Osteocyte (in vitro differentiated cells): ENCODE data around the gene HOXA3. TPM values are rescaled to one million over a fixed set of nuclear protein-coding genes. Genes with fewer than 3 reads are reported as not detected.

Experiments
- DNase-seq: peaks from one replicate; pipeline ENCODE4 v3.0.0; 2021; ENCODE audit warnings: mixed read lengths; ENCODE audit not compliant: unreplicated experiment; ENCODE audit errors: extremely low spot score
- H3K27ac Mint-ChIP-seq: one replicate; pipeline ENCODE4 v1.8.0; 2021; ENCODE audit warnings: mild to moderate bottlenecking, mixed read lengths; ENCODE audit not compliant: unreplicated experiment
- H3K27me3 Mint-ChIP-seq: one replicate; pipeline ENCODE4 v1.8.0; 2021; ENCODE audit warnings: mixed read lengths; ENCODE audit not compliant: unreplicated experiment
- H3K36me3 Mint-ChIP-seq: one replicate; pipeline ENCODE4 v1.8.0; 2021; ENCODE audit warnings: mixed read lengths; ENCODE audit not compliant: unreplicated experiment
- H3K4me1 Mint-ChIP-seq: one replicate; pipeline ENCODE4 v1.8.0; 2021; ENCODE audit warnings: mixed read lengths; ENCODE audit not compliant: unreplicated experiment
- H3K4me3 Mint-ChIP-seq: one replicate; pipeline ENCODE4 v1.8.0; 2021; ENCODE audit warnings: mild to moderate bottlenecking, moderate library complexity, mixed read lengths; ENCODE audit not compliant: unreplicated experiment
- H3K9me3 Mint-ChIP-seq: one replicate; pipeline ENCODE4 v1.8.0; 2021; ENCODE audit warnings: mixed read lengths; ENCODE audit not compliant: unreplicated experiment
- CTCF ChIP-seq: fragments of 200-600 bp; sonication (generic); IDR thresholded peaks from 2 replicates; pipeline ENCODE4 v1.5.0; 2021; ENCODE audit warnings: antibody characterized with exemption, mild to moderate bottlenecking, moderate library complexity
- total RNA-seq: library from RNA; stranded (reverse); gene quantifications from 2 replicates; pipeline ENCODE4 v1.2.1, GENCODE V29; 2021

The HOXA3 gene
- total RNA-seq, 1 donor from 2014 or later = not detected

DNA sequence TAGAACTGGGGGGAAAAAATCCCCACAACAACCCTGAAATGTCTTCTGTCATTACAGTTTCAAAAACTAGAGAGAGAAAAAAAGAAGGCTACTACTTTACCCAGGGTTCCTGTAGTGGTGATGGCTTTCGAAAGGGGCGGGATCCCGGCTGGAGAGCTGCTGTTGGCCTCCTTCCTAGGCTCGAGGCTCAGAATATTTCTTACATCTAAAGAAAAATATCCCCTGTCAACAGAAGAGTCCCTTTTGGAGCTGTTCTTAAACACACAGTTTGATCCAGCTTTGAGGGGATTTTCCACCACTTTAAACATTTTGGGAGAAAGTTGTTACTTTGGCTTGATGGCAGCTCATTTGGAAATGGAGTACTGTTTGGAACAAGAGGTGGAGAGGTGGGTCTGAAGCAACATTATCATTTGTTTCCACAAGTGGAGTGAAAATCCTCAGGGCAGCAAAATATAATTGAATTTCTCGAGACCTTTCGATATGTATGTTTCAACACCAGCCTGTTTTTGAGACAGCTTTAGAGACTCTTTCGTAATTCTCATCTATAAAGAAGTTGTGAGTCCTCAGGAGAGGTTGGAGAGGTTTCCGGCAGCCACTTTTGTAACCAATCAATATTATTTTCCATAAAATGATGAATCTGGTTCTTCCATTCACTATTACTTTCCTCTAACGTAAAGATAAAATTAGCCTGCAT is 42.5 kb upstream of the HOXA3 start:
- H3K9me3 Mint-ChIP-seq = no peaks in the 10 kb centered on the region
- no peak for TF ChIP-seq CTCF
- no peak overlapping the region for H3K4me3 Mint-ChIP-seq
- DNase-seq = no peak
- peaks cover 84% of the 10 kb centered on the region for H3K27me3 Mint-ChIP-seq
- H3K4me1 Mint-ChIP-seq = peaks cover 22% of the 10 kb centered on the region
- H3K27ac Mint-ChIP-seq = no peak overlapping the region
- peaks cover 4% of the 10 kb centered on the region for H3K36me3 Mint-ChIP-seq

GRCh38 chr7:27194002-27194352 is 41.6 kb upstream of the HOXA3 start:
- Mint-ChIP-seq H3K27ac (no peak overlapping the region), H3K27me3 (peaks cover 90% of the 10 kb centered on the region), H3K4me3 (no peak overlapping the region), H3K9me3 (no peaks in the 10 kb centered on the region), H3K4me1 (peaks cover 25% of the 10 kb centered on the region), H3K36me3 (peaks cover 4% of the 10 kb centered on the region)
- no peak for DNase-seq
- TF ChIP-seq CTCF = no peak

DNA sequence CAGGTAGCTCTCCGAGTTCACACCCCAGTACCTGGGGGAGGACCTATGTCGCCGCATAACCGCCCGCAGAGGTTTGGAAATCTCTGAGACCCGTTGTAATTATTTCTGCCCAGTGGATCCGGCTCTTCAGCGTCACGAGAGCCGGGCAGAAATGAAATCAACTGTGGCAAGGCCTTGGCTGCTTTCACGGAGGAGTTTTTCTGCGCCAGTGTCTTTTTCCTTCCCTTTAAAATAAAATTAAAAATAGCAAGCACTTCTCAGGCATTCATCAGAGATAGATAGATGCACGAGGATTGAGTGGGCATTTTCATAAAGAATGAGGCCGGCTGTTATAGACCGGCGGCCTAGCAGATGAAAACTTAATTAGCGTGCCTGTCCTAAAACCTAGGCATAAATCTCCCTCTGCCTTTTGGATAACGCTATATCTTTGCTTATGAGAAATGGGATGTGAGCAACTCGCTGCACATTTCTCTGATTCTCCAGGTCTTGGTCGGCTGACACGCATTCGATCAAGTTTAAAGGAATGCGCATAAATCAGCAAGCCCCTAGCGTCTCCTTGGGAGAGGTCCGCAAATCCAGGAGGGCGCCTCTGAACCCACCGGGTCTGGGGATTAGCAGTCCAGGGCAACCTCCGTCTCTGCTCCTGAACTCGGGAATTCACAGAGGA is 41.1 kb upstream of the HOXA3 start:
- Mint-ChIP-seq H3K27me3 (peaks cover 91% of the 10 kb centered on the region), H3K4me1 (peaks cover 28% of the 10 kb centered on the region), H3K27ac (no peak overlapping the region), H3K9me3 (no peaks in the 10 kb centered on the region), H3K4me3 (peak overlapping the region; percentile 42), H3K36me3 (peaks cover 4% of the 10 kb centered on the region)
- no peak for TF ChIP-seq CTCF
- no peak for DNase-seq

- Mint-ChIP-seq H3K27me3 (peaks cover 91% of the 10 kb centered on the region), H3K36me3 (peaks cover 4% of the 10 kb centered on the region), H3K9me3 (no peaks in the 10 kb centered on the region), H3K4me1 (peaks cover 31% of the 10 kb centered on the region), H3K4me3 (peak overlapping the region; percentile 67), H3K27ac (no peak overlapping the region)
- TF ChIP-seq CTCF = no peak
- no peak for DNase-seq
Observed at GRCh38 chr7:27192546-27193334, 40.4 kb upstream of the HOXA3 start.
